Liver (tissue), 9 donors: ENCODE data around the gene MAPK7. TPM values are rescaled to one million over a fixed set of nuclear protein-coding genes. Genes with fewer than 3 reads are reported as not detected.

ENCODE experiments used
- DNase-seq: peaks from one replicate; pipeline ENCODE4 v3.0.0-alpha.2; 2017; ENCODE audit warnings: low spot score
- H3K27ac ChIP-seq, 2 donors: one replicate each; pipeline ENCODE4 v1.7.0; 2013; ENCODE audit warnings: inconsistent platforms in 2 of 2, low read length in 2 of 2, control low read depth in 1 of 2, low read depth in 1 of 2, mild to moderate bottlenecking in 1 of 2
- H3K27me3 ChIP-seq, 4 donors: one replicate each; pipeline versions ENCODE4 v1.6.1 to v1.7.0; 2013; ENCODE audit warnings: low read length in 3 of 4, inconsistent platforms in 1 of 4, mild to moderate bottlenecking in 1 of 4, moderate library complexity in 1 of 4; ENCODE audit not compliant: control insufficient read depth in 4 of 4, insufficient read depth in 4 of 4
- H3K36me3 ChIP-seq, 4 donors: one replicate each; pipeline versions ENCODE4 v1.6.1 to v1.7.0; 2013; ENCODE audit warnings: low read length in 3 of 4, mild to moderate bottlenecking in 3 of 4, low read depth in 1 of 4, moderate library complexity in 1 of 4; ENCODE audit not compliant: control insufficient read depth in 4 of 4, insufficient read depth in 3 of 4
- H3K4me1 ChIP-seq, 4 donors: one replicate each; pipeline versions ENCODE4 v1.6.1 to v1.7.0; 2013; ENCODE audit warnings: low read length in 3 of 4, mild to moderate bottlenecking in 3 of 4, moderate library complexity in 1 of 4; ENCODE audit not compliant: control insufficient read depth in 4 of 4, insufficient read depth in 4 of 4
- H3K4me3 ChIP-seq, 3 donors: one replicate each; pipeline versions ENCODE4 v1.6.1 to v1.7.0; 2013; ENCODE audit warnings: low read length in 3 of 3, control low read depth in 1 of 3, low read depth in 1 of 3, mild to moderate bottlenecking in 1 of 3
- H3K9ac ChIP-seq, 2 donors: one replicate each; pipeline ENCODE4 v1.7.0; 2013; ENCODE audit warnings: low read length in 2 of 2, mild to moderate bottlenecking in 2 of 2, moderate library complexity in 2 of 2, control low read depth in 1 of 2, low read depth in 1 of 2
- H3K9me3 ChIP-seq, 4 donors: one replicate each; pipeline versions ENCODE4 v1.6.1 to v1.7.0; 2013; ENCODE audit warnings: low read length in 3 of 4; ENCODE audit not compliant: control insufficient read depth in 4 of 4
- CTCF ChIP-seq: fragments of 150-350 bp; IDR thresholded peaks from 2 replicates; pipeline ENCODE4 v1.5.1; 2017; ENCODE audit warnings: improper control_type of control experiment, low read depth, low read length; ENCODE audit not compliant: missing input control
- EGR1 ChIP-seq, 2 donors: IDR thresholded peaks; 2 replicates each; pipeline ENCODE4 v1.6.1; 2016 to 2018; ENCODE audit warnings: antibody characterized with exemption in 2 of 2, low read depth in 2 of 2
- FOXA1 ChIP-seq: IDR thresholded peaks from 2 replicates; pipeline ENCODE4 v1.6.1; 2016; ENCODE audit warnings: antibody characterized with exemption
- FOXA2 ChIP-seq: IDR thresholded peaks from 2 replicates; pipeline ENCODE4 v1.6.1; 2016; ENCODE audit warnings: antibody characterized with exemption
- GABPA ChIP-seq, 2 donors: IDR thresholded peaks in 1 of 2; conservative IDR thresholded peaks in 1 of 2; 2 replicates each; pipeline ENCODE4 v1.6.1; 2016; ENCODE audit warnings: antibody characterized with exemption in 2 of 2, mild to moderate bottlenecking in 1 of 2, moderate library complexity in 1 of 2
- HNF4A ChIP-seq, 2 donors: conservative IDR thresholded peaks; 2 replicates each; pipeline ENCODE4 v1.6.1; 2016; ENCODE audit warnings: antibody characterized with exemption in 2 of 2, mild to moderate bottlenecking in 2 of 2
- HNF4G ChIP-seq: IDR thresholded peaks from 2 replicates; pipeline ENCODE4 v1.6.1; 2016; ENCODE audit warnings: antibody characterized with exemption
- MAX ChIP-seq: IDR thresholded peaks from 2 replicates; pipeline ENCODE4 v1.6.1; 2016; ENCODE audit warnings: antibody characterized with exemption
- NR2F2 ChIP-seq: IDR thresholded peaks from 2 replicates; pipeline ENCODE4 v1.6.1; 2016; ENCODE audit warnings: antibody characterized with exemption
- RAD21 ChIP-seq, 2 donors: IDR thresholded peaks; 2 replicates each; pipeline ENCODE4 v1.6.1; 2016; ENCODE audit warnings: antibody characterized with exemption in 2 of 2, mild to moderate bottlenecking in 2 of 2
- REST ChIP-seq: IDR thresholded peaks from 2 replicates; pipeline ENCODE4 v1.6.1; 2016; ENCODE audit warnings: antibody characterized with exemption, mild to moderate bottlenecking
- RXRA ChIP-seq, 2 donors: IDR thresholded peaks; 2 replicates each; pipeline ENCODE4 v1.6.1; 2017 to 2018; ENCODE audit warnings: antibody characterized with exemption in 2 of 2, mild to moderate bottlenecking in 1 of 2
- SP1 ChIP-seq: IDR thresholded peaks from 2 replicates; pipeline ENCODE4 v1.6.1; 2018; ENCODE audit warnings: antibody characterized with exemption, mild to moderate bottlenecking
- TAF1 ChIP-seq: conservative IDR thresholded peaks from 2 replicates; pipeline ENCODE4 v1.6.1; 2016; ENCODE audit warnings: antibody characterized with exemption, mild to moderate bottlenecking
- YY1 ChIP-seq: IDR thresholded peaks from 2 replicates; pipeline ENCODE4 v1.6.1; 2016; ENCODE audit warnings: antibody characterized with exemption, mild to moderate bottlenecking
- ZBTB33 ChIP-seq: IDR thresholded peaks from 2 replicates; pipeline ENCODE4 v1.6.1; 2016; ENCODE audit warnings: antibody characterized with exemption
- WGBS: extraction: QIAGEN DNeasy Blood & Tissue Kit; methylation state at CpG from one replicate; pipeline ENCODE4 v1.1.7; 2013; 5-methylcytosine and 5-hydroxymethylcytosine counted together
- polyA plus RNA-seq, 2 donors: library from polyadenylated mRNA; stranded (reverse) in 1 of 2; unstranded in 1 of 2; fragments of 200-250 nt in 1 of 2; fragments of >200 nt in 1 of 2; fragmentation: Nextera tagmentation in 1 of 2; extraction: Ambion mirVana in 1 of 2; gene quantifications; one replicate each; pipeline versions ENCODE4 v1.2.1 to v1.2.3, GENCODE V29; 2013 to 2015
- total RNA-seq, 2 donors: library from RNA; depleted of rRNA; stranded (reverse); fragments of >200 nt; gene quantifications; one replicate each; pipeline ENCODE4 v1.2.3, GENCODE V29; 2014
- TF ChIP-seq, protein P1 (sequence below): IDR thresholded peaks from 2 replicates; pipeline ENCODE4 v1.6.1; 2016; ENCODE audit warnings: antibody characterized with exemption
- donor health status: healthy.
- donor health status: healthy.
- donor health status: healthy.
- donor health status: healthy.
- donor health status: healthy.

The MAPK7 gene
- total and polyA plus RNA-seq, 4 donors = 3.4 to 8.8 (median 5.2) TPM

DNA sequence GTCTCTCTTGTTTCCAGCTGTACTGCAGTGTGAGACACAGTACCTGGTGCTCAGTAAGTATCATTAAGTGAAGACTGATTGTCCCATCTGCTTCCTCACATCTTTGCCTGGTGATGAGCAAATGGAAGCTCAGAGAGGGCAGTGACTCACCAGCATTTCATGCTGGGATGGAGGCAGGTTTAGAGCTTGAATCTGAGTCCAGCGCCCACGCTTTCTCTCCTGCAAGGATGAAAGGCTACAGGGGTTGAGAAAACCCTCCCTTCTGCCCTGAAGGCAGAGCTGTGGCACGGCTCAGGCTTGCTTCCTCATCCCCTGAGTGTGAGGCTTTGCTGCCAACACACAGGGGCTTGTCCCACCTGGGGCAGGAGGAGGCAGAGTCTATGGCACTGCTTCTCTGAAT lies 31.2 kb downstream of the MAPK7 start (continued):
- TF ChIP-seq ZBTB33 = no peak

GRCh38 chr17:19410091-19410490 lies 31.8 kb downstream of the MAPK7 start:
- 92% methylated on average over 6 of the region's 6 CpGs for WGBS
- no peaks in the 10 kb centered on the region for H3K27me3 ChIP-seq
- H3K27ac ChIP-seq = no peak overlapping the region
- no peaks in the 10 kb centered on the region for H3K4me1 ChIP-seq
- TF ChIP-seq REST (no peak), FOXA1 (no peak), FOXA2 (no peak), TAF1 (no peak), EGR1 (IDR thresholded peaks at IDR 0.05; ENCODE audit: low read depth in 2 of 2) (no peak), MAX (no peak), ZBTB33 (no peak), HNF4G (no peak), SP1 (no peak), RAD21 (IDR thresholded peaks at IDR 0.05) (no peak), HNF4A (conservative IDR thresholded peaks at IDR 0.05) (no peak), GABPA (IDR thresholded peaks at IDR 0.05 in 1 of 2, conservative IDR thresholded peaks at IDR 0.05 in 1 of 2) (no peak), CTCF (no peak), YY1 (no peak), NR2F2 (no peak), RXRA (IDR thresholded peaks at IDR 0.05) (no peak)
- TF ChIP-seq, protein P1, sequence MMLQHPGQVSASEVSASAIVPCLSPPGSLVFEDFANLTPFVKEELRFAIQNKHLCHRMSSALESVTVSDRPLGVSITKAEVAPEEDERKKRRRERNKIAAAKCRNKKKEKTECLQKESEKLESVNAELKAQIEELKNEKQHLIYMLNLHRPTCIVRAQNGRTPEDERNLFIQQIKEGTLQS = no peak
- DNase-seq = no peak
- no peak overlapping the region for H3K4me3 ChIP-seq
- no peak overlapping the region for H3K9ac ChIP-seq
- no peaks in the 10 kb centered on the region for H3K36me3 ChIP-seq
- no peaks in the 10 kb centered on the region for H3K9me3 ChIP-seq
